GM08714 (cell line): ENCODE data around the gene PSG4.
"Not testable (repeated sequence)": the region's sequence is repeated elsewhere in the genome, so short reads cannot be mapped to it uniquely, and the experiment has no call there.

Source experiments
- H3K4me3 ChIP-seq: fragments of 200-500 bp; sonication (Bioruptor generic); 2 replicates; pipeline ENCODE4 v1.5.1; 2014; ENCODE audit warnings: mild to moderate bottlenecking, low read length, inconsistent platforms
- ZNF274 ChIP-seq: IDR thresholded peaks from 2 replicates; pipeline ENCODE4 v1.6.1; 2012; ENCODE audit warnings: mild to moderate bottlenecking, low read depth, low read length

Gene PSG4

GRCh38 chr19:43207991-43208390, 2.6 kb upstream of the PSG4 start:
- H3K4me3 ChIP-seq, result no peak overlapping the region
- no peak for TF ChIP-seq ZNF274

GRCh38 chr19:43207174-43207573, 1.7 kb upstream of the PSG4 start:
- not testable (repeated sequence) for H3K4me3 ChIP-seq

- not testable (repeated sequence) for H3K4me3 ChIP-seq
Observed at GRCh38 chr19:43203611-43204010, 1.8 kb downstream of the PSG4 start.

GRCh38 chr19:43201891-43202290, 3.5 kb downstream of the PSG4 start:
- not testable (repeated sequence) for H3K4me3 ChIP-seq

- H3K4me3 ChIP-seq, result not testable (repeated sequence)
Observed at GRCh38 chr19:43201337-43201801, 4.1 kb downstream of the PSG4 start.

- H3K4me3 ChIP-seq, result not testable (repeated sequence)
Observed at GRCh38 chr19:43198686-43199419, 6.6 kb downstream of the PSG4 start.

GRCh38 chr19:43197666-43198397, 7.6 kb downstream of the PSG4 start:
- H3K4me3 ChIP-seq, result not testable (repeated sequence)

- H3K4me3 ChIP-seq, result not testable (repeated sequence)
Observed at GRCh38 chr19:43194397-43194796, 11.0 kb downstream of the PSG4 start.

- H3K4me3 ChIP-seq, result not testable (repeated sequence)
Observed at GRCh38 chr19:43192381-43193155, 12.9 kb downstream of the PSG4 start.

GRCh38 chr19:43188092-43188491, 17.3 kb downstream of the PSG4 start:
- not testable (repeated sequence) for H3K4me3 ChIP-seq

GRCh38 chr19:43186311-43186935, 19.0 kb downstream of the PSG4 start, which contains the start of gene PSG5:
TSS of gene PSG5 (minus strand) at chr19:43186536. CDS start at chr19:43186405, 131 bp downstream.
- not testable (repeated sequence) for H3K4me3 ChIP-seq

GRCh38 chr19:43181869-43182771, 23.3 kb downstream of the PSG4 start:
- H3K4me3 ChIP-seq, result not testable (repeated sequence)

- not testable (repeated sequence) for H3K4me3 ChIP-seq
Observed at GRCh38 chr19:43179569-43180147, 25.8 kb downstream of the PSG4 start.

GRCh38 chr19:43178577-43178976, 26.9 kb downstream of the PSG4 start:
- H3K4me3 ChIP-seq, result not testable (repeated sequence)

- not testable (repeated sequence) for H3K4me3 ChIP-seq
Observed at GRCh38 chr19:43165906-43166305, 39.5 kb downstream of the PSG4 start.

GRCh38 chr19:43163135-43163534, 42.3 kb downstream of the PSG4 start:
- not testable (repeated sequence) for H3K4me3 ChIP-seq

GRCh38 chr19:43162261-43162660, 43.2 kb downstream of the PSG4 start:
- H3K4me3 ChIP-seq, result not testable (repeated sequence)
